ENCODE measurements around the gene BMAL1.

Gene BMAL1

GRCh38 chr11:13384908-13385640, 107.5 kb downstream of the BMAL1 start:
- H3F3A ChIP-seq (ENCODE audit: insufficient read depth): peaks cover 17% of the 10 kb centered on the region; the same call in 1 of the 2 replicates
- H3K27me3 ChIP-seq (ENCODE audit: low read length): no peaks in the 10 kb centered on the region
- H3K27ac ChIP-seq (ENCODE audit: low read depth, low read length): no peak overlapping the region
- H3K4me3 ChIP-seq (ENCODE audit: insufficient read depth, low read length, poor library complexity, severe bottlenecking): no peak overlapping the region
- no peak overlapping the region for H2AFZ ChIP-seq (ENCODE audit: low read depth, low read length, severe bottlenecking)
- H3K4me2 ChIP-seq (ENCODE audit: low read depth, low read length, poor library complexity, severe bottlenecking): no peak overlapping the region
- no peaks in the 10 kb centered on the region for H3K79me2 ChIP-seq (ENCODE audit: insufficient read depth, low read length)
- no peaks in the 10 kb centered on the region for H4K20me1 ChIP-seq (ENCODE audit: low read depth, low read length)
- TF ChIP-seq, protein P1, sequence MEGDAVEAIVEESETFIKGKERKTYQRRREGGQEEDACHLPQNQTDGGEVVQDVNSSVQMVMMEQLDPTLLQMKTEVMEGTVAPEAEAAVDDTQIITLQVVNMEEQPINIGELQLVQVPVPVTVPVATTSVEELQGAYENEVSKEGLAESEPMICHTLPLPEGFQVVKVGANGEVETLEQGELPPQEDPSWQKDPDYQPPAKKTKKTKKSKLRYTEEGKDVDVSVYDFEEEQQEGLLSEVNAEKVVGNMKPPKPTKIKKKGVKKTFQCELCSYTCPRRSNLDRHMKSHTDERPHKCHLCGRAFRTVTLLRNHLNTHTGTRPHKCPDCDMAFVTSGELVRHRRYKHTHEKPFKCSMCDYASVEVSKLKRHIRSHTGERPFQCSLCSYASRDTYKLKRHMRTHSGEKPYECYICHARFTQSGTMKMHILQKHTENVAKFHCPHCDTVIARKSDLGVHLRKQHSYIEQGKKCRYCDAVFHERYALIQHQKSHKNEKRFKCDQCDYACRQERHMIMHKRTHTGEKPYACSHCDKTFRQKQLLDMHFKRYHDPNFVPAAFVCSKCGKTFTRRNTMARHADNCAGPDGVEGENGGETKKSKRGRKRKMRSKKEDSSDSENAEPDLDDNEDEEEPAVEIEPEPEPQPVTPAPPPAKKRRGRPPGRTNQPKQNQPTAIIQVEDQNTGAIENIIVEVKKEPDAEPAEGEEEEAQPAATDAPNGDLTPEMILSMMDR (IDR thresholded peaks at IDR 0.05; ENCODE audit: insufficient read depth, low read length, poor library complexity, severe bottlenecking): peak; percentile 93
- TF ChIP-seq EZH2phosphoT487 (conservative IDR thresholded peaks at IDR 0.05; ENCODE audit: low read length): no peak
- no peaks in the 10 kb centered on the region for H3K9me2 ChIP-seq (replicated peaks; ENCODE audit: insufficient read depth, low read length)
- H3K9me3 ChIP-seq (ENCODE audit: insufficient read depth, low read length): no peaks in the 10 kb centered on the region
- H3K36me3 ChIP-seq (ENCODE audit: low read length): peaks cover 19% of the 10 kb centered on the region; the same call in 1 of the 2 replicates
- no peak overlapping the region for H3K9ac ChIP-seq (ENCODE audit: low read length)

- Histone ChIP-seq H3K9me2 (replicated peaks; ENCODE audit: insufficient read depth, low read length) (no peaks in the 10 kb centered on the region), H3K27me3 (ENCODE audit: low read length) (no peaks in the 10 kb centered on the region), H2AFZ (ENCODE audit: low read depth, low read length, severe bottlenecking) (no peak overlapping the region), H3K9me3 (ENCODE audit: insufficient read depth, low read length) (no peaks in the 10 kb centered on the region), H3F3A (ENCODE audit: insufficient read depth) (peaks cover 17% of the 10 kb centered on the region; the same call in 1 of the 2 replicates), H3K27ac (ENCODE audit: low read depth, low read length) (no peak overlapping the region), H3K4me3 (ENCODE audit: insufficient read depth, low read length, poor library complexity, severe bottlenecking) (no peak overlapping the region), H3K79me2 (ENCODE audit: insufficient read depth, low read length) (no peaks in the 10 kb centered on the region), H4K20me1 (ENCODE audit: low read depth, low read length) (no peaks in the 10 kb centered on the region), H3K4me2 (ENCODE audit: low read depth, low read length, poor library complexity, severe bottlenecking) (no peak overlapping the region), H3K9ac (ENCODE audit: low read length) (no peak overlapping the region), H3K36me3 (ENCODE audit: low read length) (peaks cover 19% of the 10 kb centered on the region; the same call in 1 of the 2 replicates)
- TF ChIP-seq EZH2phosphoT487 (conservative IDR thresholded peaks at IDR 0.05; ENCODE audit: low read length): no peak
- TF ChIP-seq, protein P1 (IDR thresholded peaks at IDR 0.05; ENCODE audit: insufficient read depth, low read length, poor library complexity, severe bottlenecking): no peak
Observed at GRCh38 chr11:13386567-13386966, 109.0 kb downstream of the BMAL1 start.

DNA sequence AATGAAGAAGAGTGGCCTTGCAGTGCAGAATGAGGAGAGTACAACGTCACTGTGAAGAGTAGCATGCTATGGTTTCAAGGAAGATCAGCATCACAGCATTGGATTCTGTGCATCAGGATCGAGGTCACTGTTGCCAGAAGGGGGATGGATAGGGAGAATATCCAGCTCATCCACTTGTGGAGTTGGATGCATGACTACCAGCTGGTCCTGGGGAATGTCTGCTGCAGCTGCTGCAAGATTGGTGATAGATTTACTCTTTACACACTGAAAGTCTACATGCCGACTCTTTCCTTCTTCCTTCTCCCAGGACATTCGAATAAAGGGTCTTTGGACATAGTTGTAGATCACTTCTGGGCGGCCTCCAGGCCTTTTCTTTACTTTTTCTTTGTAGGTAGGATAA, 111.2 kb downstream of the BMAL1 start:
- no peak overlapping the region for H3K4me3 ChIP-seq (ENCODE audit: insufficient read depth, low read length, poor library complexity, severe bottlenecking)
- no peaks in the 10 kb centered on the region for H3K27me3 ChIP-seq (ENCODE audit: low read length)
- no peak overlapping the region for H2AFZ ChIP-seq (ENCODE audit: low read depth, low read length, severe bottlenecking)
- H3K27ac ChIP-seq (ENCODE audit: low read depth, low read length): no peak overlapping the region
- peaks cover 19% of the 10 kb centered on the region; the same call in 1 of the 2 replicates for H3K36me3 ChIP-seq (ENCODE audit: low read length)
- H3K9ac ChIP-seq (ENCODE audit: low read length): no peak overlapping the region
- TF ChIP-seq, protein P1 (IDR thresholded peaks at IDR 0.05; ENCODE audit: insufficient read depth, low read length, poor library complexity, severe bottlenecking): no peak
- TF ChIP-seq EZH2phosphoT487 (conservative IDR thresholded peaks at IDR 0.05; ENCODE audit: low read length): no peak
- H3K79me2 ChIP-seq (ENCODE audit: insufficient read depth, low read length): no peaks in the 10 kb centered on the region
- no peaks in the 10 kb centered on the region for H4K20me1 ChIP-seq (ENCODE audit: low read depth, low read length)
- H3K9me3 ChIP-seq (ENCODE audit: insufficient read depth, low read length): no peaks in the 10 kb centered on the region
- peaks cover 17% of the 10 kb centered on the region; the same call in 1 of the 2 replicates for H3F3A ChIP-seq (ENCODE audit: insufficient read depth)
- no peak overlapping the region for H3K4me2 ChIP-seq (ENCODE audit: low read depth, low read length, poor library complexity, severe bottlenecking)
- no peaks in the 10 kb centered on the region for H3K9me2 ChIP-seq (replicated peaks; ENCODE audit: insufficient read depth, low read length)

All from SU-DHL-6 (cell line).